OCI-LY7 (cell line): Measurements from ENCODE around the gene PTGIR.

ENCODE experiments used
- CTCF ChIP-seq: fragments of 200-600 bp; sonication (generic); conservative IDR thresholded peaks from 2 replicates; pipeline ENCODE4 v1.5.1; 2014; ENCODE audit warnings: mild to moderate bottlenecking, antibody characterized with exemption, low read length, moderate library complexity, mixed read lengths
- EZH2phosphoT487 ChIP-seq: fragments of 200-600 bp; sonication (generic); IDR thresholded peaks from 2 replicates; pipeline ENCODE4 v1.6.1; 2018; ENCODE audit warnings: low read depth, borderline replicate concordance, mild to moderate bottlenecking, mixed run types, antibody characterized with exemption, low read length, moderate library complexity, mixed read lengths

GRCh38 chr19:46631481-46631880, 6.6 kb upstream of the PTGIR start:
- TF ChIP-seq CTCF (no peak), EZH2phosphoT487 (no peak)
